GM12874 (cell line): ENCODE results near the gene MIXL1.

ENCODE experiments used
- TF ChIP-seq, protein P1 (sequence below): IDR thresholded peaks from 2 replicates; pipeline ENCODE4 v1.5.1; 2011; ENCODE audit warnings: low read depth, mild to moderate bottlenecking, control low read depth, low read length, moderate library complexity; ENCODE audit not compliant: insufficient read depth

MIXL1 gene

DNA sequence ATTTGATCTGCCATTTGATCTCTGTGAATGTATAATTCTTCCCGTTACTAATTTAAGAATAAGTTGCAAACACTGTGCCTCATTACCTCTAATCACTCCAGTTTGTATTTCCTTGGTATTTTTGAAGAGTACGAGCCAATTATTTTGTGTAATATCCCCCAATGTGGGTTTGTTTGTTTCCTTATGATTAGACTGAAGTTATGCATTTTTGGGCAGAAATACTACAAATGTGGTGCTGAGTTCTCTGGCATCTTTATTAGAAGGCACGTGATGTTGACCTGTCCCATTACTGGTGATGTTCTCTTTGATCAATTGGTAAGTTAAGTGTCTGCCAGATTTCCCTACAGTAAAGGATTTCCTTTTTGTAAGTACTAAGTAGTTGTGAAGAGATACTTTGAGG, 10.3 kb downstream of the MIXL1 start:
- TF ChIP-seq, protein P1, sequence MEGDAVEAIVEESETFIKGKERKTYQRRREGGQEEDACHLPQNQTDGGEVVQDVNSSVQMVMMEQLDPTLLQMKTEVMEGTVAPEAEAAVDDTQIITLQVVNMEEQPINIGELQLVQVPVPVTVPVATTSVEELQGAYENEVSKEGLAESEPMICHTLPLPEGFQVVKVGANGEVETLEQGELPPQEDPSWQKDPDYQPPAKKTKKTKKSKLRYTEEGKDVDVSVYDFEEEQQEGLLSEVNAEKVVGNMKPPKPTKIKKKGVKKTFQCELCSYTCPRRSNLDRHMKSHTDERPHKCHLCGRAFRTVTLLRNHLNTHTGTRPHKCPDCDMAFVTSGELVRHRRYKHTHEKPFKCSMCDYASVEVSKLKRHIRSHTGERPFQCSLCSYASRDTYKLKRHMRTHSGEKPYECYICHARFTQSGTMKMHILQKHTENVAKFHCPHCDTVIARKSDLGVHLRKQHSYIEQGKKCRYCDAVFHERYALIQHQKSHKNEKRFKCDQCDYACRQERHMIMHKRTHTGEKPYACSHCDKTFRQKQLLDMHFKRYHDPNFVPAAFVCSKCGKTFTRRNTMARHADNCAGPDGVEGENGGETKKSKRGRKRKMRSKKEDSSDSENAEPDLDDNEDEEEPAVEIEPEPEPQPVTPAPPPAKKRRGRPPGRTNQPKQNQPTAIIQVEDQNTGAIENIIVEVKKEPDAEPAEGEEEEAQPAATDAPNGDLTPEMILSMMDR: no peak

DNA sequence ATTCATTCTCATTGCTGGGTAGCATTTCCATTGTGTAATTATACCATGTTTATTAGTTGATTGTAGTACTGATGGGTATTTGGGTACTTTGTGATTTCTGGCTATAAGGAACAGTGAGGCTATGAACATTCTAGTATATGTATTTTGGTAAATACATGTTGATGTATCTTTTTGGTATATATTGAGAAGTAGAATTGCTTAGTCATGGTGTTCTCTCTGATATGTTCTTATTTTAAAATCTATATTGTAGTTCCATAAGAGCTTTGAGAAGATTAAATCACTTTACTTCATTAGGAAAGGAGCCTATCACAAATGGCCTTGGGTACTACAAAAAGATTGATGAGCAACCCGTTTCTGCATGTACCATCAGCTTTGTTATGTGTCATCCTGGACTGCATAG, 13.4 kb downstream of the MIXL1 start:
- TF ChIP-seq, protein P1: no peak

DNA sequence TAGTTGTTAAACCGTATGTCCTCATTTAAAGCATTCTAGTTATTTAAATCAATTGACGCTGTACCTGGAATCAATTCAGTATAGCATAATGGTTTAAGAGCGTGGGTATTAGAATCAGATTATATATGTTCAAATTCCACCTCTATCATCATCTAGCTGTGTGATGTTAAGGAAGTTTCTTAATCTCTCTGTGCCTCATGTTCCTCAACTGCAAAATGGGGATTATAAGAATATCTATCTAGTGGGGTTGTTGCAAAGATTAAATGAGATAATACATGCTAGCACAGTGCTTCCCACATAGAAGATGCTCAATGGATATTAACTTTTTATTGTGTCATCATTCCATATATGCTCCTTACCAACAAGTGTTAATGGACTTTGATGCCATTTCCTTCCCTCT, 16.0 kb downstream of the MIXL1 start:
- TF ChIP-seq, protein P1: no peak

DNA sequence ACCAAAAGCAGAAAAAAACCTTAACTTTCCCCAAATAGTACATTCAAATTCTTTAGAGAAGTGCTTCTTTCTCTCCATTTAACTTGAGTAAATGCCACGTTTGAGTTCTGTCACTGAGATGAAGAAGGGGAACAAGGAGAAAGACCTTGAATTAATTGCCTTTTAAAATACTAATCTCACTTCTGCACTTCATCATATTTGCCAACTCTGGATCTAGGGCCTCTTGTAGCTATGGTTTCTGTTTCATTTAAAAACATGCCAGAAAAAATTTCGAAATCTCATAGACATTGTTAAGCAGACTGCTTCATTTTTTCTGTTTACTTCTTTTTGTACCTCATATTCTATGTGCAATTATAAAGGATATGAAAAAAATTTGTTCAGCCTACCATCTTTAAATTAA, 24.6 kb downstream of the MIXL1 start:
- TF ChIP-seq, protein P1: no peak

DNA sequence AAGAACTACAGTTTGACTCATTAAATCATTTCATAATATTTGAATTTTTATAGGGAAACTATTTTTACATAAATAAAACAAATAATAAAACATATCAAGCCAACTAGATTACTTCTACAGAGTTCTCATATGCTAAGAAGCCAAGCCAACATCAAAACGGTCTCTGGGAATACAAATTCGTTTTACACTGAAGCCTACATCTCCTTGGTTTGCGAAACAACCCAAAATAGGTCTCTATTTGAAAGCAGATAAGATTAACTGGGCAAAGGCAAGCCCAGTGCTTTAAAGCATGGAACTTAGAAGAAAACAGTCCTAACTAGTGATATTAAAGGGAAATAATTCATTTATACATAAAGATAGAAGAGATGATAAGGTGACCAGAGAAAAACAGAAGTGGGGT, 25.3 kb downstream of the MIXL1 start:
- TF ChIP-seq, protein P1: no peak

DNA sequence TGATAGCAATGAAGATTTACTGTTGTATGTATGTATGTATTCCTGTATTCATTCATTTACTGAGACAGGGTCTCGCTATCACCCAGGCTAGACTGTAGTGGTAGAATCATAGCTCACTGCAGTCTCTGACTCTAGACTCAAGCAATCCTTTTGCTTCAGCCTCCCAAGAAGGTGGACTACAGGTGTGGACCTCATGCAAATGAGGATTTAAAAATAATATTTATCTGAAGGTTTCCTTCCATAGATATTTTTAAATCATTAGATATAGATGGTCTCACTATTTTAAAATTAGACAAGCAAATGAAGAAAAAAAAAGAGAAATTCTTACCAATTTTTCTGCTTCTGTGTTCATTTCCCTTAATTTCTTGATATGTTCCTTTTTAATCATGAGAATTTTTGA, 27.0 kb downstream of the MIXL1 start:
- TF ChIP-seq, protein P1: no peak

DNA sequence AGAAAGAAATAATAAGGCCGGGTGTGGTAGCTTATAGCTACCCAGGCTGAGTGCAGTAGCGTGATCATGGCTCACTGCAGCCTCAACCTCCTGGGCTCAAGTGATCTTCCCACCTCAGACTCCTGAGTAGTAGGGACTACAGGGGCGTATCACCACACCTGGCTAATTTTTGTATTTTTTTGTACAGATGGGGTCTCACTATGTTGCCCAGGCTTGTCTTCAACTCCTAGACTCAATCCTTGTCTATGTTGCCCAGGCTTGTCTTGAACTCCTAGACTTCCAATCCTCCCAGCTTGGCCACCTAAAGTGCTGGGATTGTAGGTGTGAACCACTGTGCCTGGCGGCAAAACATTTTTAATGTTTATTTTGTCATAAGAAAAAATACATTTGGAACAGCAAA, 30.5 kb downstream of the MIXL1 start:
- TF ChIP-seq, protein P1: no peak

DNA sequence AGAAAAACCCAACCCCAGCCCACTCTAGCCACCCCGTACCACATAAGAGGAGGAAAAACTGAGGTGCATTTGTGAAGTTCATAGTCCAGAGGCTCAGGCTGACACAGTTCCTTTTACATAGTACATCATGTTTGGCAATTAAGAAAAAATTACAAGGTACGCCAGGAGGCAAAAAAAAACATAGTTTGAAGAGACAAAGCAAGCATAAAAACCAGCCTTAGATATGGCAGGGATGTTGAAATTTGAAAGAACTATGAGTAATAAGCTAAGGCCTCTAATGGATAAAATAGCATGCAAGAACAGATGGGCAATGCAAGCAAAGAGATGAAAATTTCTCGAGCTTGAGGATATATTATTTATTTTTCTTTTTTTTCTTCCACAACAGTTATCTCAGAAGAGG, 31.9 kb downstream of the MIXL1 start:
- TF ChIP-seq, protein P1: no peak
